Tibial nerve (tissue), 4 donors: Measurements from ENCODE around the gene MAP4K1. TPM values are rescaled to one million over a fixed set of nuclear protein-coding genes. Genes with fewer than 3 reads are reported as not detected.
"Not testable (repeated sequence)": the region's sequence is repeated elsewhere in the genome, so short reads cannot be mapped to it uniquely, and the experiment has no call there.

ENCODE experiments used
- DNase-seq, 2 donors: peaks; one replicate each; pipeline ENCODE4 v3.0.0-alpha.2; 2019; ENCODE audit warnings: low spot score in 2 of 2
- H3K27ac ChIP-seq, 4 donors: fragments of 200-600 bp; sonication (generic) in 3 of 4; one replicate each; pipeline ENCODE4 v1.5.1; 2017 to 2019; ENCODE audit warnings: mild to moderate bottlenecking in 1 of 4
- H3K27me3 ChIP-seq, 2 donors: fragments of 200-600 bp; sonication (generic) in 1 of 2; one replicate each; pipeline versions ENCODE4 v1.5.1 to v1.6.0; 2017 to 2019
- H3K36me3 ChIP-seq, 3 donors: fragments of 200-600 bp; sonication (generic); one replicate each; pipeline ENCODE4 v1.5.1; 2018 to 2019
- H3K4me1 ChIP-seq, 4 donors: fragments of 200-600 bp; sonication (generic) in 3 of 4; one replicate each; pipeline ENCODE4 v1.5.1; 2017 to 2019
- H3K4me3 ChIP-seq, 4 donors: fragments of 200-600 bp; sonication (generic) in 3 of 4; one replicate each; pipeline ENCODE4 v1.5.1; 2017 to 2019; ENCODE audit warnings: mild to moderate bottlenecking in 1 of 4, moderate library complexity in 1 of 4
- H3K9me3 ChIP-seq, 4 donors: fragments of 200-600 bp; sonication (generic) in 3 of 4; one replicate each; pipeline ENCODE4 v1.5.1; 2017 to 2019
- EP300 ChIP-seq, 2 donors: sonication (generic); formaldehyde crosslinking; IDR thresholded peaks; one replicate each; pipeline ENCODE4 v1.6.1; 2017; ENCODE audit warnings: antibody characterized with exemption in 2 of 2, mild to moderate bottlenecking in 1 of 2
- POLR2A ChIP-seq, 2 donors: fragments of 450-650 bp; IDR thresholded peaks; one replicate each; pipeline ENCODE4 v1.6.1; 2017; ENCODE audit warnings: antibody characterized with exemption in 2 of 2, mild to moderate bottlenecking in 2 of 2, moderate library complexity in 2 of 2
- WGBS, 2 donors: methylation state at CpG; one replicate each; pipeline ENCODE4 v1.1.5; 2018; 5-methylcytosine and 5-hydroxymethylcytosine counted together
- total RNA-seq, 4 donors: library from RNA; depleted of rRNA; stranded (reverse); fragments of >200 nt; gene quantifications; one replicate each; pipeline ENCODE4 v1.1.0, GENCODE V29; 2016
- TF ChIP-seq, protein P1 (sequence below), 5 experiments: fragments of 200-600 bp in 3 of 5; fragments of 450-650 bp in 2 of 5; sonication (generic) in 3 of 5; IDR thresholded peaks; one replicate each; pipeline ENCODE4 v1.5.1; 2016 to 2019; ENCODE audit warnings: antibody characterized with exemption in 5 of 5, mild to moderate bottlenecking in 3 of 5, moderate library complexity in 2 of 5

The MAP4K1 gene
- total RNA-seq, 4 donors from 2014 or later = 2.5 to 10.0 (median 8.8) TPM

GRCh38 chr19:38561053-38561606 lies 56.6 kb downstream of the MAP4K1 start:
- H3K36me3 ChIP-seq = peaks cover 0 to 28% (median 0%) of the 10 kb centered on the region in 3 donors
- no peaks in the 10 kb centered on the region for H3K9me3 ChIP-seq
- WGBS, 2 donors = 90 to 94% methylated on average over 42 of the region's 42 CpGs
- peaks cover 0 to 6% (median 0%) of the 10 kb centered on the region in 4 donors for H3K4me1 ChIP-seq
- H3K27me3 ChIP-seq = peaks cover 0 to 10% of the 10 kb centered on the region in 2 donors
- TF ChIP-seq, protein P1, sequence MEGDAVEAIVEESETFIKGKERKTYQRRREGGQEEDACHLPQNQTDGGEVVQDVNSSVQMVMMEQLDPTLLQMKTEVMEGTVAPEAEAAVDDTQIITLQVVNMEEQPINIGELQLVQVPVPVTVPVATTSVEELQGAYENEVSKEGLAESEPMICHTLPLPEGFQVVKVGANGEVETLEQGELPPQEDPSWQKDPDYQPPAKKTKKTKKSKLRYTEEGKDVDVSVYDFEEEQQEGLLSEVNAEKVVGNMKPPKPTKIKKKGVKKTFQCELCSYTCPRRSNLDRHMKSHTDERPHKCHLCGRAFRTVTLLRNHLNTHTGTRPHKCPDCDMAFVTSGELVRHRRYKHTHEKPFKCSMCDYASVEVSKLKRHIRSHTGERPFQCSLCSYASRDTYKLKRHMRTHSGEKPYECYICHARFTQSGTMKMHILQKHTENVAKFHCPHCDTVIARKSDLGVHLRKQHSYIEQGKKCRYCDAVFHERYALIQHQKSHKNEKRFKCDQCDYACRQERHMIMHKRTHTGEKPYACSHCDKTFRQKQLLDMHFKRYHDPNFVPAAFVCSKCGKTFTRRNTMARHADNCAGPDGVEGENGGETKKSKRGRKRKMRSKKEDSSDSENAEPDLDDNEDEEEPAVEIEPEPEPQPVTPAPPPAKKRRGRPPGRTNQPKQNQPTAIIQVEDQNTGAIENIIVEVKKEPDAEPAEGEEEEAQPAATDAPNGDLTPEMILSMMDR (IDR thresholded peaks at IDR 0.05) = no peak
- TF ChIP-seq POLR2A (IDR thresholded peaks at IDR 0.05) (no peak), EP300 (IDR thresholded peaks at IDR 0.05) (no peak)
- no peak overlapping the region for H3K27ac ChIP-seq
- DNase-seq = no peak
- no peak overlapping the region for H3K4me3 ChIP-seq

DNA sequence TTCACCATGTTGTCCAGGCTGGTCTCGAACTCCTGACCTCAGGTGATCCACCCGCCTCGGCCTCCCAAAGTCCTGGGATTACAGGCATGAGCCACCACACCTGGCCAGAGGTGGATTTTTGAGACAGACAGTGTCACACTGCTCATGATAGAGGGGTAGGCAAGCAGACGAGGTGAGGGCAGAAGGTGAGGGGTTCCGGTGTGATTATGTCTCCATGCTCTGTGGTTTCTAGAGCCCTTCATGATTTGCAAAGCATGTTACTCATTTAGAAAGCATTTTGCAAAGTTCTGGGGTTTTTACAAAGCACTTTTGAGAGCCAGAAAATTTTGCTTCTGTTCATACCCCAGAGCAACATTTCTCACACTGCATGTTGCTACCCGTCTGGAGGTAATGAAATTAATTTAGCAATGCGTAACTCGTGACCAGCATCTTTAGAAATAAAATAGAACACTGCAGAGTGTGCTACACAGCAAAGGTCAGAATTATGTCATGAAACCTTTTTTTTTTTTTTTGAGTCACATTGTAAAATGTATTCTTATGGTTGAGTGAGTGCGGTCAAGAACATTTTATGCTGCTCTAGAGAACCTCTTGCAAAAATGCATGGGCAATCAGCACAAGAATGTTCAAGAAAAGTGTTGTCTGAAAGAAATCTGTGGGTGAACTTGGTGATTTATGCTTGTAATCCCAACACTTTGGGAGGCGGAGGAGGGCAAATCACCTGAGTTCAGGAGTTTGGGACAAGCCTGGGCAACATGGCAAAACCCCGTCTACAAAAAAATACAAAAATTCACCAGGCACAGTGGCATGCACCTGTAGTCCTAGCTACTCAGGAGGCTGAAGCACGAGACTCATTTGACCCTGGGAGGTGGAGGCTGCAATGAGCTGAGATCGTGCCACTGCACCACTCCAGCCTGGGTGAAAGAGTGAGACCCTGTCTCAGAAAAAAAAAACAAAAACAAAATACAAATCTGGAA lies 58.0 kb downstream of the MAP4K1 start:
- H3K27me3 ChIP-seq = peaks cover 0 to 10% of the 10 kb centered on the region in 2 donors
- peaks cover 0 to 6% (median 0%) of the 10 kb centered on the region in 4 donors for H3K4me1 ChIP-seq
- no peak for DNase-seq
- no peaks in the 10 kb centered on the region for H3K9me3 ChIP-seq
- TF ChIP-seq EP300 (IDR thresholded peaks at IDR 0.05) (no peak), POLR2A (IDR thresholded peaks at IDR 0.05) (no peak)
- TF ChIP-seq, protein P1 (IDR thresholded peaks at IDR 0.05) = no peak
- H3K4me3 ChIP-seq = no peak overlapping the region
- 70 to 78% methylated on average over 13 of the region's 13 CpGs for WGBS, 2 donors
- H3K27ac ChIP-seq = no peak overlapping the region
- H3K36me3 ChIP-seq = peaks cover 0 to 28% (median 0%) of the 10 kb centered on the region in 3 donors

DNA sequence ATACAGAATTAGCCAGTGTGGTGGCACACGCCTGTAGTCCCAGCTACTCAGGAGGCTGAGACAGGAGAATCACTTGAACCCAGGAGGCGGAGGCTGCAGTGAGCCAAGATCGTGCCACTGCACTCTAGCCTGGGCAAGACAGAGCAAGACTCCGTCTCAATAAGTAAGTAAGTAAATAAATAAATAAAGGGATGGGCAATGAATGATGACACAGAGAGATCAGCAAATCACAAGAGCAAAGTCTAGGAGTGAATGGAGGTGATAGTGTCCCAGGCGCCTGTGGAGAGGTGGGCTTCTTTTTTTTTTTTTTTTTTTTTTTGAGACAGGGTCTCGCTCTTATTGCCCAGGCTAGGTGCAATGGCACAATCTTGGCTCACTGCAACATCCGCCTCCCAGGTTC lies 58.8 kb downstream of the MAP4K1 start:
- DNase-seq, H3K27me3 ChIP-seq, H3K4me3 ChIP-seq, H3K9me3 ChIP-seq, H3K27ac ChIP-seq, H3K4me1 ChIP-seq: not testable (repeated sequence)
- H3K36me3 ChIP-seq = peaks cover 0 to 28% (median 0%) of the 10 kb centered on the region in 3 donors
- WGBS, 2 donors = 91 to 96% methylated on average over 7 of the region's 7 CpGs

DNA sequence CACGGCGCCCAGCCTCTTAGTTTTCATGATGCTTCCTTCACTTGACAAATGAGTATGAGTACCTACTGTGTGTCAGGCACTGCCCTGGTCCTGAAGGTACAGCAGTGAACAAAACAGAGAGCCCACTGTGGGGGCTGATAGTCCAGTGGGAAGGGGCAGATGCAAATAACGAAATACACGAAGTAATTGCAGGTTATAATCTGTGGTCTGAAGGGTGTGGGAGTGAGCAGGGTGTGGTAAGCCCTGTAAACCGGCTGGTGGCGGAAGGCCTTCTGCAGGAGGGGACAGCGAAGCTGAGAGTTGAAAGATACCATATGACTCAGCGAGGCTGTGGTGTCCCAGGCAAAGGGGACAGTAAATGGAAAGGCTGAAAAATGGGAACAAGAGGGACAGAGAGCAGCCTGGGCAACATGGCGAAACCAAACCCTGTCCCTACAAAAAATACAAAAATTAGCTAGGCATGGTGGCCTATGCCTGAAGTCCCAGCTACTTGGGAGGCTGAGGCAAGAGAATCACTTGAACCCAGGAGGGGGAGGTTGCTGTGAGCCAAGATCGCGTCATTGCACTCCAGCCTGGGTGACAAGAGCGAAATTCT lies 60.5 kb downstream of the MAP4K1 start:
- H3K27me3 ChIP-seq = no peaks in the 10 kb centered on the region
- peaks cover 0 to 6% (median 0%) of the 10 kb centered on the region in 4 donors for H3K4me1 ChIP-seq
- no peak overlapping the region for H3K27ac ChIP-seq
- peaks cover 0 to 15% (median 0%) of the 10 kb centered on the region in 3 donors for H3K36me3 ChIP-seq
- no peak for TF ChIP-seq EP300 (IDR thresholded peaks at IDR 0.05)
- TF ChIP-seq POLR2A (IDR thresholded peaks at IDR 0.05) = no peak
- TF ChIP-seq, protein P1 (IDR thresholded peaks at IDR 0.05) = no peak
- 78 to 83% methylated on average over 12 of the region's 12 CpGs for WGBS, 2 donors
- DNase-seq = no peak
- no peaks in the 10 kb centered on the region for H3K9me3 ChIP-seq
- no peak overlapping the region for H3K4me3 ChIP-seq

- Histone ChIP-seq H3K9me3 (no peaks in the 10 kb centered on the region), H3K27me3 (peaks cover 0 to 3% of the 10 kb centered on the region in 2 donors), H3K36me3 (peaks cover 0 to 13% (median 0%) of the 10 kb centered on the region in 3 donors), H3K4me3 (no peak overlapping the region), H3K4me1 (peaks cover 0 to 6% (median 0%) of the 10 kb centered on the region in 4 donors), H3K27ac (no peak overlapping the region)
- WGBS, 2 donors = 75 to 77% methylated on average over 7 of the region's 7 CpGs
- DNase-seq = no peak
- TF ChIP-seq POLR2A (IDR thresholded peaks at IDR 0.05) (no peak), EP300 (IDR thresholded peaks at IDR 0.05) (no peak)
- TF ChIP-seq, protein P1 (IDR thresholded peaks at IDR 0.05) = no peak
These were observed 61.1 kb downstream of the MAP4K1 start for GRCh38 chr19:38556521-38557174.
